Liver (tissue), 9 donors: ENCODE results near the gene BCLAF1. TPM values are rescaled to one million over a fixed set of nuclear protein-coding genes. Genes with fewer than 3 reads are reported as not detected.
A peak's percentile ranks its signal among the peaks of the same experiment; 100 is the strongest.

Experiments
- DNase-seq: peaks from one replicate; pipeline ENCODE4 v3.0.0-alpha.2; 2017; ENCODE audit warnings: low spot score
- H3K27ac ChIP-seq, 2 donors: one replicate each; pipeline ENCODE4 v1.7.0; 2013; ENCODE audit warnings: inconsistent platforms in 2 of 2, low read length in 2 of 2, control low read depth in 1 of 2, low read depth in 1 of 2, mild to moderate bottlenecking in 1 of 2
- H3K27me3 ChIP-seq, 4 donors: one replicate each; pipeline versions ENCODE4 v1.6.1 to v1.7.0; 2013; ENCODE audit warnings: low read length in 3 of 4, inconsistent platforms in 1 of 4, mild to moderate bottlenecking in 1 of 4, moderate library complexity in 1 of 4; ENCODE audit not compliant: control insufficient read depth in 4 of 4, insufficient read depth in 4 of 4
- H3K36me3 ChIP-seq, 4 donors: one replicate each; pipeline versions ENCODE4 v1.6.1 to v1.7.0; 2013; ENCODE audit warnings: low read length in 3 of 4, mild to moderate bottlenecking in 3 of 4, low read depth in 1 of 4, moderate library complexity in 1 of 4; ENCODE audit not compliant: control insufficient read depth in 4 of 4, insufficient read depth in 3 of 4
- H3K4me1 ChIP-seq, 4 donors: one replicate each; pipeline versions ENCODE4 v1.6.1 to v1.7.0; 2013; ENCODE audit warnings: low read length in 3 of 4, mild to moderate bottlenecking in 3 of 4, moderate library complexity in 1 of 4; ENCODE audit not compliant: control insufficient read depth in 4 of 4, insufficient read depth in 4 of 4
- H3K4me3 ChIP-seq, 3 donors: one replicate each; pipeline versions ENCODE4 v1.6.1 to v1.7.0; 2013; ENCODE audit warnings: low read length in 3 of 3, control low read depth in 1 of 3, low read depth in 1 of 3, mild to moderate bottlenecking in 1 of 3
- H3K9ac ChIP-seq, 2 donors: one replicate each; pipeline ENCODE4 v1.7.0; 2013; ENCODE audit warnings: low read length in 2 of 2, mild to moderate bottlenecking in 2 of 2, moderate library complexity in 2 of 2, control low read depth in 1 of 2, low read depth in 1 of 2
- H3K9me3 ChIP-seq, 4 donors: one replicate each; pipeline versions ENCODE4 v1.6.1 to v1.7.0; 2013; ENCODE audit warnings: low read length in 3 of 4; ENCODE audit not compliant: control insufficient read depth in 4 of 4
- EGR1 ChIP-seq, 2 donors: IDR thresholded peaks; 2 replicates each; pipeline ENCODE4 v1.6.1; 2016 to 2018; ENCODE audit warnings: antibody characterized with exemption in 2 of 2, low read depth in 2 of 2
- FOXA1 ChIP-seq: IDR thresholded peaks from 2 replicates; pipeline ENCODE4 v1.6.1; 2016; ENCODE audit warnings: antibody characterized with exemption
- FOXA2 ChIP-seq: IDR thresholded peaks from 2 replicates; pipeline ENCODE4 v1.6.1; 2016; ENCODE audit warnings: antibody characterized with exemption
- GABPA ChIP-seq, 2 donors: IDR thresholded peaks in 1 of 2; conservative IDR thresholded peaks in 1 of 2; 2 replicates each; pipeline ENCODE4 v1.6.1; 2016; ENCODE audit warnings: antibody characterized with exemption in 2 of 2, mild to moderate bottlenecking in 1 of 2, moderate library complexity in 1 of 2
- HNF4A ChIP-seq, 2 donors: conservative IDR thresholded peaks; 2 replicates each; pipeline ENCODE4 v1.6.1; 2016; ENCODE audit warnings: antibody characterized with exemption in 2 of 2, mild to moderate bottlenecking in 2 of 2
- HNF4G ChIP-seq: IDR thresholded peaks from 2 replicates; pipeline ENCODE4 v1.6.1; 2016; ENCODE audit warnings: antibody characterized with exemption
- JUND ChIP-seq, 2 donors: IDR thresholded peaks; 2 replicates each; pipeline ENCODE4 v1.6.1; 2016; ENCODE audit warnings: antibody characterized with exemption in 2 of 2
- NR2F2 ChIP-seq: IDR thresholded peaks from 2 replicates; pipeline ENCODE4 v1.6.1; 2016; ENCODE audit warnings: antibody characterized with exemption
- RAD21 ChIP-seq, 2 donors: IDR thresholded peaks; 2 replicates each; pipeline ENCODE4 v1.6.1; 2016; ENCODE audit warnings: antibody characterized with exemption in 2 of 2, mild to moderate bottlenecking in 2 of 2
- RXRA ChIP-seq, 2 donors: IDR thresholded peaks; 2 replicates each; pipeline ENCODE4 v1.6.1; 2017 to 2018; ENCODE audit warnings: antibody characterized with exemption in 2 of 2, mild to moderate bottlenecking in 1 of 2
- SP1 ChIP-seq: IDR thresholded peaks from 2 replicates; pipeline ENCODE4 v1.6.1; 2018; ENCODE audit warnings: antibody characterized with exemption, mild to moderate bottlenecking
- TAF1 ChIP-seq: conservative IDR thresholded peaks from 2 replicates; pipeline ENCODE4 v1.6.1; 2016; ENCODE audit warnings: antibody characterized with exemption, mild to moderate bottlenecking
- YY1 ChIP-seq: IDR thresholded peaks from 2 replicates; pipeline ENCODE4 v1.6.1; 2016; ENCODE audit warnings: antibody characterized with exemption, mild to moderate bottlenecking
- WGBS: extraction: QIAGEN DNeasy Blood & Tissue Kit; methylation state at CpG from one replicate; pipeline ENCODE4 v1.1.7; 2013; 5-methylcytosine and 5-hydroxymethylcytosine counted together
- polyA plus RNA-seq, 2 donors: library from polyadenylated mRNA; stranded (reverse) in 1 of 2; unstranded in 1 of 2; fragments of 200-250 nt in 1 of 2; fragments of >200 nt in 1 of 2; fragmentation: Nextera tagmentation in 1 of 2; extraction: Ambion mirVana in 1 of 2; gene quantifications; one replicate each; pipeline versions ENCODE4 v1.2.1 to v1.2.3, GENCODE V29; 2013 to 2015
- total RNA-seq, 2 donors: library from RNA; depleted of rRNA; stranded (reverse); fragments of >200 nt; gene quantifications; one replicate each; pipeline ENCODE4 v1.2.3, GENCODE V29; 2014
- TF ChIP-seq, protein P1 (sequence below): fragments of 150-350 bp; IDR thresholded peaks from 2 replicates; pipeline ENCODE4 v1.5.1; 2017; ENCODE audit warnings: improper control_type of control experiment, low read depth, low read length; ENCODE audit not compliant: missing input control
- TF ChIP-seq, protein P2 (sequence below): IDR thresholded peaks from 2 replicates; pipeline ENCODE4 v1.6.1; 2016; ENCODE audit warnings: antibody characterized with exemption
- TF ChIP-seq, protein P3 (sequence below): IDR thresholded peaks from 2 replicates; pipeline ENCODE4 v1.6.1; 2016; ENCODE audit warnings: antibody characterized with exemption
- TF ChIP-seq, protein P4 (sequence below): IDR thresholded peaks from 2 replicates; pipeline ENCODE4 v1.6.1; 2016; ENCODE audit warnings: antibody characterized with exemption
- donor health status: healthy.
- donor health status: healthy.
- donor health status: healthy.
- donor health status: healthy.
- donor health status: healthy.

Gene BCLAF1
- total and polyA plus RNA-seq, 4 donors: 11.7 to 60.5 (median 38.0) TPM

DNA sequence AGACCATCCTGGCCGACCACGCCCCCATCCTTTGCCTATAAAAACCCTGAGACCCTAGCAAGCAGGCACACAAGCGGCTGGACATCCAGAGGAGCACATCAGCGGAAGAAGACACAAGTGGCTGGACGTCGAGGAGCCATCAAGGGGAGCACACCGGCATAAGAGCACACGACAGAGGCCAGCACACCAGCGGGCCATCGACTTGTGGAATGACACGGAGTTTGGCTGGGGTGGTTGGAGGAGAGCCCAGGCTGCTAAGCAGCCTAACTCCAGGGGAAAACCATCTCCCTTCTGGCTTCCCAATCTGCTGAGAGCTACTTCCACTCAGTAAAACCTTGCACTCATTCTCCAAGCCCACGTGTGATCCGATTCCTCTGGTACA is 44.8 kb upstream of the BCLAF1 start:
- DNase-seq: no peak
- H3K4me1 ChIP-seq: no peaks in the 10 kb centered on the region
- 86% methylated on average over 13 of the region's 13 CpGs for WGBS
- H3K4me3 ChIP-seq: no peak overlapping the region
- no peaks in the 10 kb centered on the region for H3K36me3 ChIP-seq
- H3K27ac ChIP-seq: no peak overlapping the region
- no peaks in the 10 kb centered on the region for H3K9me3 ChIP-seq
- TF ChIP-seq FOXA1 (no peak), TAF1 (no peak), RAD21 (IDR thresholded peaks at IDR 0.05) (no peak), SP1 (no peak), EGR1 (IDR thresholded peaks at IDR 0.05; ENCODE audit: low read depth in 2 of 2) (no peak)
- TF ChIP-seq, protein P1, sequence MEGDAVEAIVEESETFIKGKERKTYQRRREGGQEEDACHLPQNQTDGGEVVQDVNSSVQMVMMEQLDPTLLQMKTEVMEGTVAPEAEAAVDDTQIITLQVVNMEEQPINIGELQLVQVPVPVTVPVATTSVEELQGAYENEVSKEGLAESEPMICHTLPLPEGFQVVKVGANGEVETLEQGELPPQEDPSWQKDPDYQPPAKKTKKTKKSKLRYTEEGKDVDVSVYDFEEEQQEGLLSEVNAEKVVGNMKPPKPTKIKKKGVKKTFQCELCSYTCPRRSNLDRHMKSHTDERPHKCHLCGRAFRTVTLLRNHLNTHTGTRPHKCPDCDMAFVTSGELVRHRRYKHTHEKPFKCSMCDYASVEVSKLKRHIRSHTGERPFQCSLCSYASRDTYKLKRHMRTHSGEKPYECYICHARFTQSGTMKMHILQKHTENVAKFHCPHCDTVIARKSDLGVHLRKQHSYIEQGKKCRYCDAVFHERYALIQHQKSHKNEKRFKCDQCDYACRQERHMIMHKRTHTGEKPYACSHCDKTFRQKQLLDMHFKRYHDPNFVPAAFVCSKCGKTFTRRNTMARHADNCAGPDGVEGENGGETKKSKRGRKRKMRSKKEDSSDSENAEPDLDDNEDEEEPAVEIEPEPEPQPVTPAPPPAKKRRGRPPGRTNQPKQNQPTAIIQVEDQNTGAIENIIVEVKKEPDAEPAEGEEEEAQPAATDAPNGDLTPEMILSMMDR: no peak
- H3K9ac ChIP-seq: no peak overlapping the region
- no peaks in the 10 kb centered on the region for H3K27me3 ChIP-seq

DNA sequence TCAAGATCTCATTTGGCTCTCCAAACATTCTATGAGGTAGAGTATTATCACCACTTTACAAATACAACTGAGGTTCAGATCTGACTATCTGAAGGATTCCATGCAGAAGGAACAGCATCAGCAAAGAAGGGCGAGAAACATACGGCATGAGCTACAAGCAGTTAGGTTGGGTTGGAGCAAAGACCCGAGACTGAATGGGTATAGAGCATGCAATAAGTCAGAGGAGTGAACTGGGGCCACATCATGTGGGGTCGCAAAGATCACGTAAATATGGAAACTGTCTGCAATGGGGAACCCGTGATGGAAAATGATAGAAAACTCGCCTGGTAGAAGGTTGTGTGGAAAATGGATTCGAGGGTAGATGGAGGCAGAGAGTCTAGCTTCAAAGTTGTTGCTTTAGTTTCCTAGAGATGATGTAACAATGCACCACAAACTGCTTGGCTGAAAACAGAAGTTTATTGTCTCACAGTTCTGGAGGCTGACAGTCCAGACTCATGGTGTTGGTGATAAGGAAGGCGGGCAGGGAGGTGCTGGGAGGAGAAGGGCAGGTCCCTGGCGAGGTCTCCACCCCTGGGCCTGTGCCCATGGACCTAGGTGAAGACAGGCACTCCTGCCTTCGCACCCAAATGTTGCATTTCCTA is 44.3 kb upstream of the BCLAF1 start:
- H3K4me1 ChIP-seq: no peaks in the 10 kb centered on the region
- no peaks in the 10 kb centered on the region for H3K9me3 ChIP-seq
- no peak overlapping the region for H3K4me3 ChIP-seq
- DNase-seq: peak; percentile 49
- H3K9ac ChIP-seq: no peak overlapping the region
- H3K27ac ChIP-seq: no peak overlapping the region
- WGBS: 89% methylated on average over 11 of the region's 11 CpGs
- TF ChIP-seq HNF4A (conservative IDR thresholded peaks at IDR 0.05): no peak
- TF ChIP-seq, protein P2, sequence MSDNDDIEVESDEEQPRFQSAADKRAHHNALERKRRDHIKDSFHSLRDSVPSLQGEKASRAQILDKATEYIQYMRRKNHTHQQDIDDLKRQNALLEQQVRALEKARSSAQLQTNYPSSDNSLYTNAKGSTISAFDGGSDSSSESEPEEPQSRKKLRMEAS: no peak
- TF ChIP-seq JUND (IDR thresholded peaks at IDR 0.05): no peak
- no peak for TF ChIP-seq HNF4G
- TF ChIP-seq FOXA1: no peak
- TF ChIP-seq, protein P3, sequence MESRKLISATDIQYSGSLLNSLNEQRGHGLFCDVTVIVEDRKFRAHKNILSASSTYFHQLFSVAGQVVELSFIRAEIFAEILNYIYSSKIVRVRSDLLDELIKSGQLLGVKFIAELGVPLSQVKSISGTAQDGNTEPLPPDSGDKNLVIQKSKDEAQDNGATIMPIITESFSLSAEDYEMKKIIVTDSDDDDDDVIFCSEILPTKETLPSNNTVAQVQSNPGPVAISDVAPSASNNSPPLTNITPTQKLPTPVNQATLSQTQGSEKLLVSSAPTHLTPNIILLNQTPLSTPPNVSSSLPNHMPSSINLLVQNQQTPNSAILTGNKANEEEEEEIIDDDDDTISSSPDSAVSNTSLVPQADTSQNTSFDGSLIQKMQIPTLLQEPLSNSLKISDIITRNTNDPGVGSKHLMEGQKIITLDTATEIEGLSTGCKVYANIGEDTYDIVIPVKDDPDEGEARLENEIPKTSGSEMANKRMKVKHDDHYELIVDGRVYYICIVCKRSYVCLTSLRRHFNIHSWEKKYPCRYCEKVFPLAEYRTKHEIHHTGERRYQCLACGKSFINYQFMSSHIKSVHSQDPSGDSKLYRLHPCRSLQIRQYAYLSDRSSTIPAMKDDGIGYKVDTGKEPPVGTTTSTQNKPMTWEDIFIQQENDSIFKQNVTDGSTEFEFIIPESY: no peak
- TF ChIP-seq, protein P1: no peak
- no peaks in the 10 kb centered on the region for H3K27me3 ChIP-seq
- H3K36me3 ChIP-seq: no peaks in the 10 kb centered on the region

DNA sequence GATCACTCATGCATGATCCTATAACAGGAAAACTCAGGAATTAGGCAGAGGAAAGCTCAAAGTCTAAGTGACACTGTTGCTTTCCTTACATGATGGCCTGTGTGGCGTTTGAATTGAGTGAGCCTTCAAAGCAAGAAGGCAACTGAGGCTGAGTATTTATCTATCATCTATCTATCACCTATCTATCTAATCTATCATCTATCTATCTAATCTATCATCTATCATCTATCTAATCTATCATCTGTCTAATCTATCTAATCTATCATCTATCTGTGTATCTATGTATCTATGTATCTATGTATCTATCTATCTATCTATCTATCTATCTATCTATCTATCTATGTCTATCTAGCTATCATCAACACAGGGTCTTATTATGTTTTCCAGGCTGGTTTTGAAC is 41.8 kb upstream of the BCLAF1 start:
- no peak overlapping the region for H3K27ac ChIP-seq
- no peak overlapping the region for H3K4me3 ChIP-seq
- no peaks in the 10 kb centered on the region for H3K27me3 ChIP-seq
- H3K4me1 ChIP-seq: no peaks in the 10 kb centered on the region
- H3K36me3 ChIP-seq: no peaks in the 10 kb centered on the region
- no peak overlapping the region for H3K9ac ChIP-seq
- 87% methylated on average over 1 of the region's 1 CpG for whole genome bisulfite sequencing
- DNase-seq: no peak
- no peaks in the 10 kb centered on the region for H3K9me3 ChIP-seq
- TF ChIP-seq, protein P4, sequence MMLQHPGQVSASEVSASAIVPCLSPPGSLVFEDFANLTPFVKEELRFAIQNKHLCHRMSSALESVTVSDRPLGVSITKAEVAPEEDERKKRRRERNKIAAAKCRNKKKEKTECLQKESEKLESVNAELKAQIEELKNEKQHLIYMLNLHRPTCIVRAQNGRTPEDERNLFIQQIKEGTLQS: no peak
- TF ChIP-seq, protein P3: no peak
- TF ChIP-seq HNF4G: no peak
- TF ChIP-seq JUND (IDR thresholded peaks at IDR 0.05): no peak
- TF ChIP-seq, protein P2: no peak
- no peak for TF ChIP-seq TAF1
- no peak for TF ChIP-seq GABPA (IDR thresholded peaks at IDR 0.05 in 1 of 2, conservative IDR thresholded peaks at IDR 0.05 in 1 of 2)
- no peak for TF ChIP-seq FOXA1
- no peak for TF ChIP-seq HNF4A (conservative IDR thresholded peaks at IDR 0.05)
- no peak for TF ChIP-seq RAD21 (IDR thresholded peaks at IDR 0.05)
- no peak for TF ChIP-seq NR2F2
- no peak for TF ChIP-seq YY1
- TF ChIP-seq FOXA2: no peak
- no peak for TF ChIP-seq RXRA (IDR thresholded peaks at IDR 0.05)
- no peak for TF ChIP-seq SP1
